GM21717 (cell line): ENCODE results near the gene C5orf24.
A peak's percentile ranks its signal among the peaks of the same experiment; 100 is the strongest.

Experiments
- ATAC-seq: cut with Tn5 transposase; IDR thresholded peaks from one replicate; pipeline ENCODE4 v1.9.1; 2021; ENCODE audit warnings: mild to moderate bottlenecking, moderate library complexity; ENCODE audit not compliant: unreplicated experiment

Gene C5orf24

GRCh38 chr5:134905246-134905996, 59.7 kb downstream of the C5orf24 start:
- ATAC-seq: peak; percentile 22

DNA sequence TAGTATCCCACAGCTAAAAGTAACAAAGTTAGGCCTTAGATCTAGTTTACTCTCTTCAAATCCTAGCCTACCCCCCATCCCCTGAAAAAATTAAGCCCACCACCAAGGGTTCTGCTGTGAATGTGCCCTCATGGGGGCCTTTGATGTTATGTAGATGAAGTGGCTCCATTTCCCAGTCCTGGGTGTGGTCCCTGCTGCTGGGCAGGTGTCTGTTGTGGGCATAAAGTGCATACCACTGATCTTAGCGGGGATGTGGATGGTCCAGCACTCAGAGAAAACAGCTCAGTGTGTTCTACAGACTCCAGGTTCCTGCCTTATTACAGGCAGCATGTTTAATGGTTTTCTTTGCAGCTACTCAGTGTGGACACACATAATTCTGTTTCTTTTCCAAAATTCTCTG, 61.0 kb downstream of the C5orf24 start:
- no peak for ATAC-seq
